ENCODE data around the gene NEU2.

Gene NEU2

GRCh38 chr2:233034091-233034882, 1.8 kb downstream of the NEU2 start:
- no peak for DNase-seq (ENCODE audit: low read depth)
- TF ChIP-seq CTCF (IDR thresholded peaks at IDR 0.05; ENCODE audit: low read length, missing control alignments) = no peak
- H3K4me3 ChIP-seq (replicated peaks; ENCODE audit: low read depth, low read length) = no peak overlapping the region

- TF ChIP-seq CTCF (IDR thresholded peaks at IDR 0.05; ENCODE audit: low read length, missing control alignments) = no peak
These were observed 3.1 kb downstream of the NEU2 start for GRCh38 chr2:233035426-233036161.

GRCh38 chr2:233036162-233036838, 3.8 kb downstream of the NEU2 start:
- DNase-seq (ENCODE audit: low read depth) = no peak
- no peak overlapping the region for H3K4me3 ChIP-seq (replicated peaks; ENCODE audit: low read depth, low read length)
- TF ChIP-seq CTCF (IDR thresholded peaks at IDR 0.05; ENCODE audit: low read length, missing control alignments) = no peak

More at GRCh38 chr2:233035426-233036161, 3.1 kb downstream of the NEU2 start:
- no peak overlapping the region for H3K4me3 ChIP-seq (replicated peaks; ENCODE audit: low read depth, low read length)
- no peak for DNase-seq (ENCODE audit: low read depth)

- DNase-seq (ENCODE audit: low read depth) = peak; percentile 71
- TF ChIP-seq CTCF (IDR thresholded peaks at IDR 0.05; ENCODE audit: low read length, missing control alignments) = no peak
- H3K4me3 ChIP-seq (replicated peaks; ENCODE audit: low read depth, low read length) = no peak overlapping the region
These were observed 4.6 kb downstream of the NEU2 start for GRCh38 chr2:233037078-233037477.

- no peak for TF ChIP-seq CTCF (IDR thresholded peaks at IDR 0.05; ENCODE audit: low read length, missing control alignments)
- no peak for DNase-seq (ENCODE audit: low read depth)
- no peak overlapping the region for H3K4me3 ChIP-seq (replicated peaks; ENCODE audit: low read depth, low read length)
These were observed 6.9 kb downstream of the NEU2 start for GRCh38 chr2:233039212-233039845.

- no peak for DNase-seq (ENCODE audit: low read depth)
- TF ChIP-seq CTCF (IDR thresholded peaks at IDR 0.05; ENCODE audit: low read length, missing control alignments) = no peak
- no peak overlapping the region for H3K4me3 ChIP-seq (replicated peaks; ENCODE audit: low read depth, low read length)
These were observed 7.5 kb downstream of the NEU2 start for GRCh38 chr2:233039846-233040530.
